NCI-H446 (cell line): ENCODE measurements around the gene IZUMO2.
"Not testable (repeated sequence)": the region's sequence is repeated elsewhere in the genome, so short reads cannot be mapped to it uniquely, and the experiment has no call there.

Experiments used
- DNase-seq, 2 experiments: peaks; one replicate each; lab custom pipeline; 2025; lab: John Stamatoyannopoulos, UW

IZUMO2 gene

GRCh38 chr19:50135856-50136602 is 27.1 kb downstream of the IZUMO2 start:
- not testable (repeated sequence) for DNase-seq

- DNase-seq, result not testable (repeated sequence)
Observed at GRCh38 chr19:50134777-50135719, 28.0 kb downstream of the IZUMO2 start.

GRCh38 chr19:50133518-50134492 is 29.3 kb downstream of the IZUMO2 start:
- DNase-seq, result not testable (repeated sequence)

- DNase-seq, result not testable (repeated sequence)
Observed at GRCh38 chr19:50104012-50104411, 59.1 kb downstream of the IZUMO2 start.

GRCh38 chr19:50103405-50103804 is 59.7 kb downstream of the IZUMO2 start:
- not testable (repeated sequence) for DNase-seq
